Brain pericyte (primary cell): Measurements from ENCODE around the gene RBAK.
"Not testable (repeated sequence)": the region's sequence is repeated elsewhere in the genome, so short reads cannot be mapped to it uniquely, and the experiment has no call there.

ENCODE experiments used
- DNase-seq: peaks from one replicate; pipeline ENCODE4 v3.0.0-alpha.2; 2012; ENCODE audit warnings: low read depth, low spot score

Gene RBAK

GRCh38 chr7:5045558-5046396, at the start of gene RBAK:
Gene RBAK, plus strand, starts transcription at chr7:5045860. Its CDS starts 2,217 bp downstream, at chr7:5048077.
- DNase-seq: peak; percentile 87

DNA sequence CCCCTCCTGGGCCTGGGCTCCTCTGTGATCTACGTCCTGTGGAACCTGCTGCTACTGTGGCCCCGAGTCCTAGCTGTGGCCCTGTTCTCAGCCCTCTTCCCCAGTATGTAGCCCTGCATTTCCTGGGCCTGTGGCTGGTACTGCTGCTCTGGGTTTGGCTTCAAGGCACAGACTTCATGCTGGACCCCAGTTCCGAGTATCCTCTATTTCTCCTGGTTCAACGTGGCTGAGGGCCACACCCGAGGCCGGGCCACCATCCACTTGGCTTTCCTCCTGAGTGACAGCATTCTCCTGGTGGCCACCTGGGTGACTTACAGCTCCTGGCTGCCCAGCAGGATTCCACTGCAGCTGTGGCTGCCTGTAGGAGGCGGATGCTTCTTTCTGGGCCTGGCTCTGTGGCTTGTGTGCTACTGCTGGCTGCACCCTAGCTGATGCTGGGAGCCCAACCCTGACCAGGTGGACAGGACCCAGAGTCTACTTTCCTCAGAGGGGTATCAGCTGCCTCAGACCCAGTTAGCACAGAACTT, 48.9 kb upstream of the RBAK start:
- no peak for DNase-seq

- no peak for DNase-seq
Observed at GRCh38 chr7:4998244-4998643, 47.4 kb upstream of the RBAK start.

DNA sequence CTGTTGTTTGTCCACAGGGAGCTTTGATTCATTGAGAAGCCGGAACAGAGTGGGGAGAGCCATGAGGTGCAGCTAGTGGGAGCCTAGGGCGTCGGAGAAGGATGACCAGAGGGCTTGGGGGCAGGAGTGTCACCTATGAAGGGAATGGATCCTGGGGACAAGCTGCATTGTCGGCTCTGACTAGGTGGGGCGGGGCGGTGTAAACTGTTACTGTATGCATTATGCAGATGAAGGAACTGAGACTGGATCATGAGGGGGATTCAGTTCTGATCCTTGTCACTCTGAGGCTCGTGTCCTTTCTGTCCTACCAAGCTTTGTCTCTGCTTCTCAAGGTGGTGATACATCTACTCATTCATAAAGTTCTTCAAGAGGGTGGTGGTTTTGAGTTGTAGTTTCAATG, 46.8 kb upstream of the RBAK start:
- DNase-seq: no peak

DNA sequence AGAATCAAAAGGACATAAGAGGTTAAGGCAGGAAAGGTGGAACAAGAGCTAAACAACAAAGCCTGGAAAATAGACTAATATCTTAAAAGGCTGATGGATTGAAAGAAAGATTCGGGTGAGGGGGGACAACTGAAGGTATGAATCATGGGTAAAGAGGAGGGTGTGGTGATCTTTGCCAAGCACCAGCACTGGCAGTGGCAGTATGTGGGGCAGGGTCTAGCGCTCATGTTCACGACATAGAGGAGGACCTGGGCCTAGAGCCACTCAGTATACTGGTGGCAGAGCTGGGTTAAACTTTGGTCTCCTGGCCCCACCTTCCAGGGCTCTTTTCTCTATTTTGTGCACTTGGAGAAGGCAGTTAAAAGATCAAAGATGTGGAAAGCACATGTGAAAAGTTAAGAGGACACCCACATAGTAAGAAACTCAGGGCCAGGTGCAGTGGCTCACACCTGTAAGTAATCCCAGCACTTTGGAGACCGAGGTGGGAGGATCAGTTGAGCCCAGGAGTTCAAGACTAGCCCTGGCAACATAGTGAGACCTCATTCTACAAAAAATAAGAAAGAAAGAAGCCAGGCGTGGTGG, 46.2 kb upstream of the RBAK start:
- no peak for DNase-seq

GRCh38 chr7:5001003-5001402, 44.7 kb upstream of the RBAK start:
- DNase-seq: no peak

DNA sequence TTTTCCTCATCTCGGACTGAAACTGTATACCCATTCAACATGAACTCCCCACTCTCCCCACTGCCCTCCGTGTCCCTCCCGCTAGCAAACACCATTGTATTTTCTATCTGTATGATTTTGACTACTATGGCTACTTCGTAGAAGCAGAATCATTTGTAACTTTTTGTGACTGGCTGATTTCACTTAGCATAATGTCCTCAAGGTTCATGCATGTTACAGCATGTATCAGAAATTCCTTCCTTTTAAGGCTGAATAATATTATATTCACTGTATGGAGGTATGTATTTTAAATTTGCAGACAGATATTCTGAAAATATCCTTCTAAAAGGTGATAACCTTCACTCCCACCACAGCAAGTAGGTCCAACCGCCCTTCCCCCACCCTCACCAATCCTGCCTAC, 43.7 kb upstream of the RBAK start:
- DNase-seq: no peak

DNA sequence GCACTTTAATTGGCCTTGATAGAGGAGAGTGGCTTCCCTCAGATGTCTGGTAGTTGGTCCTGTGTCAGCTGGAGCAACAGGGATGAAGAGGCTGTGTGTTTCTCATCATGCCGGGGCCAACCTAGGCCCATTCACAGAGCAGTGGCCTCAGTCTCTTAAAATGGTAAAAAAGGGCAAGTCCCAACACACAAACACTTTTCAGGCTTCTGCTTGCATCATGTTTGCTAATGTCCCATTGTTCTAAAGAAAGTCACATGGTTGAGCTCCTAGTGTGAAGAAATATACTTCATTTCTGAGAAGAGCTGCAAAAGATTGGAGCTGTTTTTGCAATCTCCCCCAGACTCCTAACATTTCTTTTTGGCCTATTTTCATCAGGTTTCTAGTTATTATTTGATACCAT, 40.6 kb upstream of the RBAK start:
- DNase-seq: no peak

DNA sequence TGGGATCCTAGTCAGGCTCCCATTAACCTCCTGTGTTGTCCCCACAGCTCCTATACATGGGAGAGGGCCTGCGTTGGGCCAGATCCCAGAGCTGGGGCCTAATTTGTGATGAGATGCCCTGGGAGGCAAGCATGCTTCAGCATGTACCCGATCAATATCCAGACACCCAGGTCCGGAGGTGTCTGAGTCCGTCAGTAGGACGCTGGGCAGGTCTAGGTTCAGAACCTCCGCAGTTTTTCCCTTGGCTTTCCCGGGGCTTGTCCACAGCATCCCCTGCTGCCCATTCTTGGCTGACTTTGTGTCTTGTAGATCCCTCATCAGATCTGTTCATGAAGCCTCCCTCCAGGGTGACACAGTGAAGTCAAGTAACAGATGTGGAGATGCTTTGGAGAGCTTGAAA, 32.7 kb upstream of the RBAK start:
- DNase-seq: no peak

DNA sequence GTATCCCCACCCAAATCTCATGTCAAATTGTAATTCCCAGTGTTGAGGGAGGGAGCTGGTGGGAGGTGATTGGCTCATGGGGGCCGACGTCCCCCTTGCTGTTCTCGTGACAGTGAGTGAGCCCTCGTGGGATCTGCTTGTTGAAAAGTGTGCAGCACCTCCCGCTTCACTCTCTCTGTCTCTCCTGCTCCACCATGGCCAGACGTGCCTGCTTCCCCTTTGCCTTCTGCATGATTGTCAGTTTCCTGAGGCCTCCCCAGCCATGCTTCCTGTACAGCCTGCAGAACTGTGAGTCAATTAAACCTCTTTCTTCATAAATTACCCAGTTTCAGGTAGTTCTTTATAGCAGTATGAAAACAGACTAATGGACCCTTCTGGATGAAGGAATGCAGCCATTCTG, 29.7 kb upstream of the RBAK start:
- DNase-seq: not testable (repeated sequence)

GRCh38 chr7:5017626-5018025, 28.0 kb upstream of the RBAK start:
- DNase-seq: not testable (repeated sequence)

- DNase-seq: no peak
Observed at GRCh38 chr7:5020098-5020497, 25.6 kb upstream of the RBAK start.

GRCh38 chr7:5020976-5021550, 24.6 kb upstream of the RBAK start:
- not testable (repeated sequence) for DNase-seq

DNA sequence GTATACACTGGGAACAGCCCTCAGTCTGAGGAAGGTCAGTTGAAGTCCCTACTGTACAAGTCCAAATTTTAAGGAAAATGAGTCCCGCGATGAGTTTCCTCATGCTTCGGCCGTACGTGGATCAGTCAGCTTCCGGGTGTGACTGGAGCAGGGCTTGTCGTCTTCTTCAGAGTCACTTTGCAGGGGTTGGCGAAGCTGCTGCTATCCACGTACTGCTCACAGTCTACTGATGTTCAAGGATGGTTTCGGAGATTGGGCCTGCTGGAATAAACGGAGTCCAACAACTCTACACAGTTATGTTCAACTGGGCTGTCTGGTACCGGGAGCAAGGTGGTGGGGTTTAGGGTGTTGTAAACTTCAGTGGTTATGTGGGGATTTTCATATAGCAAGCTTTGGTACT, 22.0 kb upstream of the RBAK start:
- not testable (repeated sequence) for DNase-seq

DNA sequence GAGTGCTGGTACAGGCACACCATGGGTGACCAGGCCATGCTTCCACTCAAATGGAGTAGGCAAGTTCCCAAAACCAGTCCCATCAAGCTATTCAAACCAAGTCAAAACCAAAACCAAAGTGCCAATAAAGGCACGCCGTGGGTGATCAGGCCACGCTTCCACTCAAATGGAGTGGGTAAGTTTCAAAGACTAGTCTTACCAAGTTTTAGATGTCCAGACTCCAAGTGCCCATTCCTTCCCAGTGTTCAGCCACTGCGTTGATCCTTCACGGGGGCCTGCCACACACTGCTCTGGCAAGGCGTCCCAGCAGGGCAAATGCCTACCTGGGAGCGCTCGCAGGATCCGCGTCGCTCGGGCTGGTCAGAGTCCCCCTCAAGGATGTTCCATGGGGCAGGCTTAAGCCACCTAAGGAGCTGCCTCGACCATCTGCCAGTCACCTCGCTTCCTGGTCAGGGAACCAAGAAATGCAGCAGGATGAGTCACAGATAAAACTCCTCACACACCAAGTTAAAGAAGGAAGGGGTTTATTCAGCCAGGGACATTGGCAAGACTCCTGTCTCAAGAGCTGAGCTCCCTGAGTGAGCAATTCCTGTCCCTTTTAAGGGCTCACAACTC, 17.8 kb upstream of the RBAK start:
- not testable (repeated sequence) for DNase-seq

- DNase-seq: not testable (repeated sequence)
Observed at GRCh38 chr7:5033186-5033585, 12.5 kb upstream of the RBAK start.

- no peak for DNase-seq
Observed at GRCh38 chr7:5035276-5035675, 10.4 kb upstream of the RBAK start.

- DNase-seq: no peak
Observed at GRCh38 chr7:5036446-5036845, 9.2 kb upstream of the RBAK start.

DNA sequence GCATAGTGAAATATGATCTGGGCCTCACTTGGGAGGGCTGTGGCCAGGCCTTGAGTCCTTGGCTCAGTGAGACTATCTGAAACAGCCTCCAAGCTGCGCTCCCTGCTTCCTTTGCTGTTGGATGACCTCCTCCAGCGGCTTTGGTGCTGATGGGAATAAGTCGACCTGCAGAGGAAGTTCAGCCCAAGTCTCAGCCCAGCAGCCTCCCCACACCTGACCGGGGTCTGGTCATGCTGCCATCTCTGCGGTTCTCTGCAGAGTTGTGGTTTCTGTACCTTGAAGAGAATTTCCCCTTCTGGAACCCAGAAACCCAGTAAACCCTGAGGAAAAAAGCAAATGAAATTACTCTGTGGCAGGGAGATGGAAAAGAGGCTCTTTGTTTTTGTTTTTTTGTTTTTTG, 4.6 kb upstream of the RBAK start:
- no peak for DNase-seq

DNA sequence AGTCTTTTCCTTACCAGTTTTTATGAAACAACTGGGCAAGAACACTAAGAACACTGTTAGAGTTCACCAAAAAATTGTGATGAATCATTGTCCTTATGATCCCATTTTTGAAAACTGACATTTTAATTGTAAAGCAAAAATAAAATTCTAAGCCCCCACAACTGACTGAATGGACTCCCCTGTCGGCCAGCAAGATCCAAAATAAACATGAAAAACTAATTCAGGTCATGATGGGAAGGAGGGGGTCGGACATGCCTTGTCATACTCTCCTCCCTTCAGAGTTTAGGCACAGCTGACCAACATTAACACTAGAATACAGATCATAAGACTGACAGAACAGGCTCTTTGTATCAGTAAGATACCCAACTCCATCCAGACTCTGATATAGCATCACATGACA, 2.0 kb upstream of the RBAK start:
- no peak for DNase-seq

DNA sequence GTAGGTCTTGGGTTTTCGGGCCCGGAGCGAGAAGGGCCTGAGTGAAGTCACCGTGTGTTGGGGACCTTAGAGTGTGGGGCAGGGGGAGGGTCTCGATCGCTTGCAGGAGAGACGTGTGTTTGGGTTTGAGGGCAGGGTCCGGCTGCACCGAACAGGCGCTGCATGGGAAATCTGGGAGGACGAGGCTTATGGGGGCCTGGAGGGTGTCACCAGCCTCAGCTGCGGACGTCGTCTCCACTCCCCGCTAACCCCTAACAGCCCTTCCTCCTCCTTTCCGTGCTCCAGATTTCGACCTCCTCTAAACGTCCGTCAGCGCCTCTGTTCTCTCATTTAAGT, 705 bp downstream of the RBAK start:
- DNase-seq: not testable (repeated sequence)

GRCh38 chr7:5047127-5047526, 1.5 kb downstream of the RBAK start:
- DNase-seq: not testable (repeated sequence)
